HG02981 (cell line): ENCODE measurements around the gene REPIN1.
A peak's percentile ranks its signal among the peaks of the same experiment; 100 is the strongest.

Experiments used
- ATAC-seq: cut with Tn5 transposase; IDR thresholded peaks from one replicate; pipeline ENCODE4 v1.9.1; 2021; ENCODE audit warnings: mild to moderate bottlenecking, moderate library complexity; ENCODE audit not compliant: unreplicated experiment

REPIN1 gene

DNA sequence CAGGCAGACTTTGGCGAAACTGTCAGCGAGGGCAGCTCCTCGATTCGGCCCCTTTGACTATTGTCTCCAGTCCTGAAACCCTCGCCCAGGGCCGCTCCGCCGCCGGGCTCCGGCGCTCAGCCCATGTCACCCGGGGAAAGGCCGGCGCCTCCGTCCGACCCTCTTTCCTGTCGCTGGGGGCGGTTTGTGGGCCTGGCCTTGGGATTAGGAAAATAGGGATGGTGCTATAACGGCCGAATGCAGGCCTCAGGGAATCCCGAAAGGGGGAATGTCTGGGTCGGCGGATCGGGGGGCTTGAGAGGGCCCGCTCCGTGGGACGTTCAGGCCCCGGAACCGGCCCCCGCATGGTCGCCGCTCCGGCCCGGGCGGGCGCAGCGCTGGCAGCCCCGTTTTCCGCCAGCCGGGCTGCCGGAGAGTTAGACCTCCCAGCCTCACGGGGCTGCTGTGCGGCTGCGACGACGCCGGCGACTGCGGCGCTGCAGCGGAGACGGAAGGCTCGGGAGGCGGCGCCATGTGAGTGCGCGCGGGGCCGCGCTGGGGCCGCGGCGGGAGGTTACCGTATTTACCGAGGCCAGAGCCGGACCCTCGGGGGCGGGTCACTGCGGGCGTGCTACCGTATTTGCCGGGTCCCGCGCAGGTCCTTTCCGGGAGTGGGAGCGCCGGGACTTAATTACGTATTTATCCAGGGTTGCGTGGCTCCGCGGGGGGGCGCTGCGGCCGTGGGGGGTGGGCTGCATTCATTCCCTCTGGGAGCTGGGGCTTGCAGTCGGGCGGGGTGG lies 36.4 kb downstream of the REPIN1 start:
- peak; percentile 37 for ATAC-seq

DNA sequence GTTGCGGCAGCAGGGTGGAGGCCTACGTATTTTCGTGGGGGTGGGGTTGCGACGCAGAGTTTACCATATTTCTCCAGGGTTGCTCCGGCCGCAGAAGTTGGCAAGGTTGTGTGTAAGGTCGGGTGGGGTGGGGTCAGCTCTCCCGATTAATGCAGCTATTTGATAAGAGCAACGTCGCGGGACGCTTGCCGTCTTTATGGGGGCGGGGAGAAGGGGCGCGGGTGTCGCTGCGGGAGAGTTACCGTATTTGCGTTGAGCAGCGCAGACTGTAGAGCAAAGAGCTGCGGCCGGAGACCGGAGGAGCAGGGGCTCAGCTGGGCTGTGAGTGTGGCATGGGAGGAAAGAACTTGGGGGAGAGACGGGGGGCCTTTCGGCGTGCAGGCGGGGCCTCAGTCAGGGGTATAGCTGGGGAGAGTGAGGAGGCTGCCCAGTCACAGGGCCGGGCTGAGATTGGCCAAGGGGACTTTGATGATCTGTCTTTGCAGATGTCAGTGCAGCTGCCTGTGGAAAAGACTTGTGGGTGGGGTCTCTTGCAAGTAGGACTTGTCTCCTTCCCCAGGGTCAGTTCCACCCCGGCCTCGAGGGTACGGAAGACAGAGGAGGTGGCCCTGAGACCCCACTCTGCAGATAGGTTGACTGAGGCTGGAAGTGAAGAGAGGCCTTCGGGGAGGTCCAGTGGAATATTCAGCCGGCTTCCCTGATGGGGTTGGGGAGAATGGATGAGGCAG lies 37.1 kb downstream of the REPIN1 start:
- no peak for ATAC-seq

DNA sequence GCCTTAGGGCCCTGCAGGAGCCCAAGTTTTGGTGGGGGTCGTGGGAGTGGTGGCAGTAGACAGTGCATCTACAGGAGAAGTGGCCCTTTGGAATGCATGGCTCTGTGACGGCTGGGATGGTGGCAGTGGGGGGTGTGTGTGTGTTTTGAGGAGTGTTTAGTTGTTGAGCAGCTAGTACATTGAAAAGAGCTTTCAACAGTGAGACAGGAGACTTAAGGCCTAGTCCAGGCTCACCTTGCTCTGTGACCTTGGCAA lies 37.6 kb downstream of the REPIN1 start:
- ATAC-seq = no peak

DNA sequence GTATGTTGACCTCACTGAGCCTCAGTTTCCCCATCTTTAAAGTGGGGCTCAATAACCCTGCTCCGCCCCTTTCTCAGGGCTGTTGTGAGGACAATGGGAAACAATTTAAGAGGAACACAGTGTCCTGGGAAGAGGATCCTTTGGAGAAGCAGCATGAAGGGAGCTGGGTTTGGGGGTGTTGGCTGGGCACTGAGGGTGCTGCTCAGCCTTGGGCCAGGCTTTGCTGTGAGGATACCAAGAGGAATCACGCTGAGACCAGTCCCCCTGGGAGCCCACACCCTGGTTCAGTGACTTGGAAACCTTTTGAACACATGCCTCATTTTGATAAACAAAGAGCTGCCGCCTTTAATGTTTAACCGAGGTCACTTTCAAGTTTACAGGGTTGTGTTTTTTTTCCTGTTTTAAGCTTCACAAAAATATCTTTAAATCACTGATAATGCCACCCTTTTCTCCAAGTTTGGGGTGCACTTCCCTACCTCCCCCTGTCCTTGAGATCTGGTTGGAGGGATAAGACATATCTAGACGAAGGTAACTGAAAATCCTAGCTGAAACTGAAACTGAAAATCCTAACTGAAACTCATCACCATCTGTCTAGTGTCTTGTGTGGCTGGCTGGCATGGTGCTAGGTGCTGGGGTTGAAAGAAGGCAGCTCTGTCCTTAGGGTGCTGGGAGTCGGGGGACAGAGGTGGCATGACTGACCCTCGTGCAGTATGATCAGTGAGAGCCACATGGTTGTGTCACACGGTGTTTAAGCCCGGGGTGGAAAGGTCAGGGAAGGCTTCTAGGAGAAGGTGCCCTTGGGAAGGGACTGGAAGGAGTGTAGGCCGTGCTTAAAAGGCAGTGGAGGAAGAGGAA lies 38.2 kb downstream of the REPIN1 start:
- ATAC-seq = peak; percentile 55

DNA sequence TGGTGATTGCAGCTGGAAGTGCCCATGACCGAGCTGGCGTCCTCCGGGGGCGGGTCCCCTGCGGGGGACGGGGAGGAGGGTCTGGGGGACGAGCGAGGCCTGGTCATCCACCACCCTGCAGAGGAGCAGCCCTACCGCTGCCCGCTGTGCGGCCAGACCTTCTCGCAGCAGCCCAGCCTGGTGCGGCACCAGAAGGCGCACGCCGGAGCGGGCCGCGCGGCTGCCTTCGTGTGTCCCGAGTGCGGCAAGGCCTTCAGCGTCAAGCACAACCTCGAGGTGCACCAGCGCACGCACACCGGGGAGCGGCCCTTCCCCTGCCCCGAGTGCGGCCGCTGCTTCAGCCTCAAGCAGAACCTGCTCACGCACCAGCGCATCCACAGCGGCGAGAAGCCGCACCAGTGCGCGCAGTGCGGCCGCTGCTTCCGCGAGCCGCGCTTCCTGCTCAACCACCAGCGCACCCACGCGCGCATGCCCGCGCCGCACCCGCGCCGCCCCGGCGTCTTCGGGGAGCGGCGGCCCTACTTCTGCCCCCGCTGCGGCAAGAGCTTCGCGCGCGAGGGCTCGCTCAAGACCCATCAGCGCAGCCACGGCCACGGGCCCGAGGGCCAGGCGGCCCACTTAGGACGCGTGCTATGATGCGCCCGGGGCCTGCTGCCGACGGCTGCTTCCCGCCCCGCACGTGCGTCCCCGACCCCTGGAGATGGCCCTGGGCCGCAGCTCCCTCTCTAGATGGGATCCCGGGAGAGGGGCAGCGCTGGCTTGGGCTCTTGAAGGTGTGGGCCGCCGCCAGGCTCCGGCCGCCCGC lies 39.2 kb downstream of the REPIN1 start:
- ATAC-seq = no peak

DNA sequence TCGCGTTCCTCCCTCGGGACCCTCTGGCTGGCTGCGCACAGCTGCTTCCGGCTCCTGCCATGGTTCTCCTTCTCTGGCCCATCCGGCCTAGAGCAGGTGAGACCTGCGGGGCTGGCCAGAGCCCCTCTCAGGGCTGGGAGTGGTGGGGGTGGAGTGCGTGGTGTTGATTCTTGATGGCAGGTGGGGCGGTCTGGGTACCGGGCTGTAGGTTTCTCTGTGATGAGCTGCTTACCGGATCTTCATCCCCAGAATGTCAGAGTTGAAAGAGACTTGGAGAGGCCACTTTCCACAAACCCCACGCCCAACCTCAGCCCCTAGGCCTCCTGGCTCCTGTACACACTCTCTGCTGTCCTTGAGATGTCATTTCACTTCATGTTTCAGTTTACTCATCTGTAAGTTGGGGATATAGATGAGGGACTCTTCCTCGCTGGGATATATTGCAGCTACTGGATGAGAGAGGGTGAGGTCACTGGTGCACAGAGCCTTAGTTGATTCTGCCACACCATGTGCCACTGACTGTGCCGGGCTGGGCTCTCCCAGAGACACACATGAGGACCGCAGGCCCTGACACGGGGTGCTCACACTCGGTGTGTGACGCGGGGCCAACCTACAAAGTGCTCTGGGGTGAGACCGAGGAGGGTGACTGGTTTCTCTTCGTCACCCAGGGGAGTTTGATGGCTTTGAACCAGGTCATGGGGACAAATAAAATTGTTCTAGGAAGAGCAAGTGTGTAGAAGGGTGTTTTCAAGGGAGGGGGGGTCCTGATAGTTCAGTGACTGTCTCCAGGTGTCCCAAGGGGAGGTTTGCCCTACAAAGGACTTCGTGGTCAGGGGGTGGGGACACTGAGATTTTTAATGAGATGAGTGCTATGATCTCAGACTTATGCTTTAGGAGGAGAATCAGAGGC lies 40.0 kb downstream of the REPIN1 start:
- ATAC-seq = peak; percentile 31

DNA sequence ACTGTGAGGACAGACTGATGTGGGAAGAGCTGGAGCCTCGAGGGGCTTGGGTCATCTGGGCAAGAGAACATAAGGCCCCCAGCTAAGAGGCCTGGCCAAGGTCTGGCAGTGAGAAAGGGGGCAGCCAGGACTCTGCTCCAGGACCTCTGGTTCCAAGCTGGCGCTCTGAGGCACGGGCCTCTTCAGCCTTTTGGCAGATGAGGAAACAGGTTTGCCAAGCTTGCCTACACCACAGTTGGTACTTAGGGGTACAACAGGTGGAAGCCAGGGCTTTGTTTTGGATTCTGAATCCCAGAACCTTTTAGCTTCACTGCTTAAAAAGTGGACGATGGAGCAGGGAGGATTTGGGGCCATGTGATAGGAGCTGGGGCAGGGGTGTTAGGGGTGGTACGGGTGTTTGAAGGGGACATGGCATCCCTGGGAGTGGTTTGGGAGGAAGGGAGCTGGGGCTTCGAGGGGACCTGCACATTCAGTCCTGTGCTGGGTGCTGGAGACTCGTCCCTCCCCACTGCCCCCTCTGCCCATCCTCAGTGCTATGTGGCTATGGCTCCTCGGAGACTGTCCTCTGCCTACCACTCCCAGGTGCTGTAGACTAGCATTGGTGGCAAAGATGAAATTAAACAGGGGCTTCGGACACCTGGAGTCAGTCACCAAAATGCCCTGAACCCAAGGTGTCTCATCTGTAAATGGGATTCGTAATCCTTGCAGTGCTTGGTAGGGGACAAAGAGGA lies 40.8 kb downstream of the REPIN1 start:
- no peak for ATAC-seq

DNA sequence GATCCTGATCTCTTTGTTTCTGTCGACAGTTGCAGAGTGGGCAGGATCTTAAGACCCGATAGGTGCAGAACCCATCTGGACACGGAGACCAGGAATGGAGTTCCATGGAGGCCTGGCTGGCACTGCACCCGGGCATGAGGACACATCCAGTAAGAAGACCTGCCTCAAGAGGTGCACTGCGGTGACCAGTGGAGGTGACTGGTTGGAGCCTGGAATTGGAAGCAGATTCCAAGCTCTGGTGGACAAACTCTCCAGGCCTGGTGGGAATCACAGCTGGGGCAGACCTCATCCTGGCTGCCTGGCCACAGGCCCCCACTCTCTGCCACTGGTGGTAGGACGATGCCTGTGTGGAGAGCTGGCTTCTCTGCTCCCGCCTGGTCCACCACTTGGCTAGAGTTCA lies 41.5 kb downstream of the REPIN1 start:
- ATAC-seq = no peak

DNA sequence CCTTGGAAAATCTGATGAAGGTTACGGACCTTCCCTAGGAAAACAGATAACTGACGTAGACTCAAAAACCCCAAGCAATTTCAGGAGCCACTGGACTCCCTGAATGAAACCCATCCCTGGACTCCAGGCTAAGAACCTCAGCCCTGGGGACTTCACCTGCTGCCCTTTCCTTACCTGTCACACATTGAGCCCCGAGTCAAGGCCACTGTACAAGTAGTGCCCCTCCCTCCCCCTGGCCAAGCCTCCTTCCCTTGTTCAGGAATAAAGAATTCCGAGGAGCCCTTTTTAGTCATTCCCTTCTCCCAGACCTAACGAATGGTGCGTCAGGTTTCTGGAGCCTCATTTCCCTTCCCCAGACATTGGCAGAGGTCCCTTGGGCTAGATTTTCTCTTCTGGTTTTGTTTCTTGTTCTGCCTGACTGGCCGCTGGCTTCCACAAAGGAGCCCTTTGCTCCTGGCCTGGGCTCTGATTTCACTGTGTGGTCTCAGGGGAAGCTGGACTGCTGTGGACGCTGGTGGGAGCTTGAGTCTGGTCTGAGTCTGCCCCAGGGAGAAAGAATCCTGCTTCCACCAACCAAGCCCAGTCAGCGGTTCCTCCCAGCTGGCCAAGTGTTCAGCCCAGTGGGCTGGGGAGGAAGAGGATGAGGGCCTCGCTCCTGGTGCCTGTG lies 42.2 kb downstream of the REPIN1 start:
- ATAC-seq = no peak

DNA sequence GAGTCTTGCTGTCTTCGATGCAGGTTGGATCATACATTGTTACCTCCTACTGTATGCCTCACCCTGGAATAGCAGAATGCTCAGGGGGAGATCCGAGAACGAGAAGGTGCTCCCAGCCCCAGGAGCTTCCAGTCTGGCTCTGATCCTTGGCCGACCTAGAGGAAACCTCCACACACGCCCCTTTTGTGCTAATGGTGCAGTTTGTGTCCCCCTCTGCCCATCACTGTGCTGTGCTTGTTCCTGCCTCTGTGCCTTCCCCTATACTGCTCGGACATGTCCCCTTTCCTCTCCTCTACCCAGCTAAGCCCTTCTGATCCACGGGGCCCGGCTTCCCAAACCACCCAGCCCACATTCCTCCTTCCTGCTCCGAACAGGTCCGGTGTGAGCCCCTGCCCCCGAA lies 43.0 kb downstream of the REPIN1 start:
- ATAC-seq = no peak

DNA sequence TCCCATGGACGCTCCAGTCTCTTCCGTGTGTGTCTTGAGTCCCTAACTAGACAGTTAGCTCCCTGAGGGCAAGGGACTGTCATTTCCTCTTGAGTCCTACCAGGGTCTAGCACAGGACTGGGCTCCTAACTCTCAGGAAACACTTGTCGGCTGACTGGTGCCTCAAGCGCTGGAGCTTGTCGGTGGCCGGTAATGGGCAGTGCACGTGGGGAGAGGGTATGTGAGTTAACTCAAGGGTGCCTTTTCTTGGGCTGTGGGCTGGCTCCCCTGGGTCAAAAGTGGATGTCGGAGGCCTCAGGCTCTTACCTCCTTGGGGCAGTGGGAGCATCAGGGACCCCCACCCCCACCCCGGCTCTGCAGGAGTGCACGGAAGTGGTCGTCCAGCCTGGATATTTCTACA lies 43.4 kb downstream of the REPIN1 start:
- no peak for ATAC-seq

DNA sequence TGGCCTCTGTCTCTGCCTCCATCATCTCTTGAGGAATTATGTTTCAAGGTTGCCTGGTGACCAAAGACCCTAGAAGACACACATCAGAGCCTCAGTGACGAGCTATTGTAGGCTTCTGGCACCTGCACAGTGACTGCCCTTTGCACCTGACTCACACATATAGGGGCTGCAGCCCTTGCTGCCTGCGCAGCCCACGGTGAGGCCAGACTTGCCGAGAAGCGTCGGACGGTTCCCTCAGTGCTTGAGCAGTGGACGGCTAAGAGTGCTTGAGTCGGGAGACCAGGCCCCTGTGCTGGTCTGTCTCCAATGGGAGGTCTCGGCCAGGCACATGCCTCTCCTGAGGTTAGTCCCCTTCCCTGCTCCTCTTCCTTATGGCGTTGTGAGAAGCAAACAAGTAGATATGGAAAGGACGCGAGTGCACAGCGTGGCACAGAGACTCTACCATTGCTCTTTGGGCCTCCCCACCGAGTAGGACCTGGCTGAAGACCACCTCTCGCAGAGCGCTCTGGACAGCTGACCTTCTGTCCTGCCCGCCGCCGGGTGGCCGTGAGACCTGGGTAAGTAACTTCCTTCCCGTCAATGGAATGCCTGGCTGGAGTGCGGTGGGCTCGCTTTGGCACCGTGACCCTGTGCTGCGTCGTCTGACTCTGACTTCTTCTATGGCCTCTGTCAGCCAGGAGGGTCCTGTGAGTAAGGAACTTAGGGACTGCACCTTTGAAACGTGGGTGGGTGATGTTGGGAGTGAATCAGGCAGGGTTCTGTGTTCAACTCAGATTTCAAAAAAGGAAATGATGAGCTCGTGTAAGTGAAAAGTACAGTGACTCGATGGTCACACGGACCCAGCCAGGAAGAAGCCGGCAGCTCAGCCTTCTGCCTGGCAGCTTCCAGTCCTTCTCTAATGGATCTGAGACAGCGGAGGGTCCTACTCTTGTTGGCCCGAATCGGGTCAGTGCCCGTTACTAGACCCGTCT lies 44.2 kb downstream of the REPIN1 start:
- ATAC-seq = no peak

DNA sequence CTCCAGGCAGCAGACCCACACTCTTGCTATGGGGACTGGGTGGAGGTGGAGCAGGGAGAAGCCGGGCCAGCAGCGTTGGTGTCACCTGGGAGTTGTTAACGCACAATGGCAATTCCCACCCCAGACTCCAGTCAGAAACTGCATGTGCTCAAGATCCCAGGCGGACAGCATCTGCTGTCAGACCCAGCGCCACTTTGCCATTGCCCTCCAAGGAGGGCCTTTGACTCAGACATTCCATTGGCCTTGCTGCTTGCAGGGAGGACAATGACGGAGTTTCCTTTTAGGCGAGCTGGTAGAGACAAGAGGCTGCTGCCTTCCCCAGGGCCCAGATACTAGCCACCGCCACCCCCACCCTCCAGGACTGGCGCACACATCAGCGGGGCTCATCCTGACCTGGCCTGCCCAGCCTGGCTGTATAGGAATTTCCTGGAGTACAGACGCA lies 45.0 kb downstream of the REPIN1 start:
- ATAC-seq = no peak

DNA sequence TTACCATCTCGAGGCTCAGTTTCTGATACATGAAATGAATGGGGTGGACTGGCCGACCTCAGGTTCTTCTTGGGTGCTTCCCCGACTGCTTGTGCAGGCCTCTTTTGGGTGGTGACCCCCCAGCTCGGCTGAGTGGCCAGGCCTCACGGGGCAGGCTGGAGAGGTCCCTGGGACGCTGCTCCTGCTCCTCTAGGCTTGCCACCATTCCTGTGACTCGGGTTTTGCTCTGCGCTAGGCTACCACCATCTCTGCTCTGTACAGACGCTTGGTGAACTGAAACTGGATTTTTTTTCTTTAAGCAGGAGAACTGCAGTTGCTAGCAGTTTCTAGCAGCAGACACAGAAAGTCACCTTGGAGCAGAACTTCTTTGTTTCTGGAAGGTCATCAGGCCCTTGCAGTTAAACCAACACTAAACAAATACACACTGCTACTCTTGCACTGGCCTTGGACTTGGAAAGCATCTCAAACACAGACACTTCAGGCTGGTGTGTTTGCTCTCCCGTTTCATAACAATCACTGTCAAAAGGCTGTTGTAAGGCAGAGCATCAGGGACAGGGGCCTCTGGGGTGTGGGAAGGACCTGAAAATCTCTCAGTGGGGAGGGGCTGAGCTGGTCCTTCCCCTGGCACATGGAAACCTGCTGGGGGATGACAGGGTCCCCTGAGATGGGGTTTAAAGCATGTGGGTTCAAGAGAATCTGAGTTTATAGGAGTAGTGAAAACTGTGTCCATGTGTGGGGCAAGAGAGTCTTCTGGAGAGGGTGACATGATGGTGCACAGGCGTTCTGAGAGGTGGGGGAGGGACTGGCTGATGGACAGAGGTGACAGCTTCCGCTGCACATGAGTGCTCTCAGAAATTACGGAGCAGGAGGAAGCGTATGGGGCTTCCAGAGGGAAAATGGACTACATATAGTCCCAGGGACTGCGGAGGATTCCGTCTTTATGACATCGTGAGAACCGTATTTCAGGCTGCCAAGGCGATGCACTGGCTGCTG lies 46.8 kb downstream of the REPIN1 start:
- no peak for ATAC-seq

DNA sequence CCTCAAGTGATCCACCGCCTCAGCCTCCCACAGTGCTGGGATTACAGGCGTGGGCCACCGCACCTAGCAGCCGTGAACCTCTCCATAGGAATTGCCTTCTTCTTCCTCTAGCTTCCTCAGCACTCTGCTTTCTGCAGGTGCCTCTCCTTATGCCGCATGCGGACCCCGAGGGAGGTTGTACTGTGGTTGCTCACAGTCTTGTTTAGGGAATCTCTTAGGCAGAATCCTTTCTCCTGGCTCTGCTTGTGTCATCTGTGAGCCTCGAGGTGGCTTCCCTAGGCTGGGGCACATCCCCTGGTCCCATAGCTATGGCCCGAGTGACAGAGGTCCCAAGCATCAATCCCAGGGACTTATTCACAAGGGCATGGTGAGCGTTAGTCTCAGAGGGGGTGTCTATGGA lies 48.6 kb downstream of the REPIN1 start:
- ATAC-seq = no peak

DNA sequence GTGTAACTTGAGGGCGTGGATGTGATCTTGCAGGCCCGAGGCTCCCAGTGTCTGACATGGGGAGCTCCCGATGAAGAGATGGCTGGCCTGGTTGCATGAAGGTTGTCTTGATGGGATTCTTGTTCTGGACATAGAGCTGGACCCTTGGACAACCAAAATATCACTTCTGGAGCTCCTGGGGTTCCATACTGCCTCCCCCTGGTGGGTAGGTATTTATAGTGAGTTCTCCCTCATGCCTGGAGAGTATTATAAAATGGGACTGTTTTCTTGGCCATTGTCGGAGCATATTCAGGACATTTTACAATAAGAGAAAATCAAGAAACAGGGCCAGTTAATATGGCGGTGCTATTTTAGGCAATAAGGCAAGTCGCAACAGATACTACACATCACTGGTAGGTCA lies 49.2 kb downstream of the REPIN1 start:
- no peak for ATAC-seq
